ENCODE measurements around the gene FRMPD4.

The FRMPD4 gene

GRCh38 chrX:12366440-12366839 is 228.2 kb downstream of the FRMPD4 start:
- Histone ChIP-seq H3K36me3 (ENCODE audit: control insufficient read depth, insufficient read depth, low read length) (no peaks in the 10 kb centered on the region), H3K27me3 (replicated peaks; ENCODE audit: control insufficient read depth, insufficient read depth, low read length) (no peaks in the 10 kb centered on the region; the same call in 1 of the 2 replicates), H3K4me3 (replicated peaks; ENCODE audit: low read depth, low read length) (no peak overlapping the region)
- no peak for TF ChIP-seq CTCF (IDR thresholded peaks at IDR 0.05; ENCODE audit: insufficient read depth, low read length, poor library complexity, severe bottlenecking)
- no peak for DNase-seq (ENCODE audit: extremely low read depth, insufficient read length)

GRCh38 chrX:12367254-12367653 is 229.0 kb downstream of the FRMPD4 start:
- no peak overlapping the region for H3K4me3 ChIP-seq (replicated peaks; ENCODE audit: low read depth, low read length)
- TF ChIP-seq CTCF (IDR thresholded peaks at IDR 0.05; ENCODE audit: insufficient read depth, low read length, poor library complexity, severe bottlenecking), result no peak
- no peaks in the 10 kb centered on the region; the same call in 1 of the 2 replicates for H3K27me3 ChIP-seq (replicated peaks; ENCODE audit: control insufficient read depth, insufficient read depth, low read length)
- H3K36me3 ChIP-seq (ENCODE audit: control insufficient read depth, insufficient read depth, low read length), result no peaks in the 10 kb centered on the region
- no peak for DNase-seq (ENCODE audit: extremely low read depth, insufficient read length)

DNA sequence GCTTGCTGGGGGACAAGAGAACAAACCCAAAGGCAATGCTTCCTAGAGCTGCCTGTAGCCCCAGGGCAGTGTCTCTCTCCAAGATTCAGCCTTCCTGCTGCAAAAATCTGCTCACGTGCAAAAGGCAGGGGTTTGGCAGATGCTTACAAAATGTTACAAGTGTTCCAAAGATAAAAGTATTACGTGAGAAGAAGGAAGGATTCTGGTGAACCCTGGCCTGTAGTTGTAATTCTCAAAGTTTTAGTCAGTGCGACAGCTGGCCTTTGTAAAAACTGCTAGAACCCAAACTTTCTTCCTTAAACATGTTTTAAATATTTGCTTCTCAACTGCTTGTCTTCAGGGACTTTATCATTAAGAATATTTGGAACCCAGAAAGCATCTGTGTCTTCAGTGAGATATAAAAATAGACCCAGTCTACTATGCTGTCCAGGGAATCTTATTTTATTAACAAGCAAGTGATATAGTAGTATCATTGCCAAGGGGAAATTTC is 232.3 kb downstream of the FRMPD4 start:
- Histone ChIP-seq H3K4me3 (replicated peaks; ENCODE audit: low read depth, low read length) (no peak overlapping the region), H3K36me3 (ENCODE audit: control insufficient read depth, insufficient read depth, low read length) (no peaks in the 10 kb centered on the region), H3K27me3 (replicated peaks; ENCODE audit: control insufficient read depth, insufficient read depth, low read length) (no peaks in the 10 kb centered on the region; the same call in 1 of the 2 replicates)
- DNase-seq (ENCODE audit: extremely low read depth, insufficient read length), result no peak
- no peak for TF ChIP-seq CTCF (IDR thresholded peaks at IDR 0.05; ENCODE audit: insufficient read depth, low read length, poor library complexity, severe bottlenecking)

DNA sequence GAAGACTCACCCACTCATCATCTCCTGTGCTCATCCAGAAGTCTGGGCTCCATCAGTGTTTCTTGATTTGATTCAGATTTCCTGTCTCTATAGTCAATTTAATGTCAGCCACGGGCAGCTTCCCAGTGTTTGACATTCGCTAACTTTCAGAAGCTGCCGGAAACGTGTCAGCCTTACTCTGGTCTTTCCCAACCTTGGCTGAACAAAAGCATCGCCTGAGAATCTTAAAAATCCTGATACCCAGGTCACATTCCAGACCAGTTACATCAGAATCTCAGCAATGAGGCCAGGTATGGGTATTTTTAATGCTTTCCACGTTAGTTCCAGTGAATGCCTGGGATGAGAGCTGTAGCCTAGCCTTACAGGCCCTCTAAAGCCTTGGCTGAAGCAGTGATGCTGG is 233.8 kb downstream of the FRMPD4 start:
- Histone ChIP-seq H3K27me3 (replicated peaks; ENCODE audit: control insufficient read depth, insufficient read depth, low read length) (no peaks in the 10 kb centered on the region; the same call in 1 of the 2 replicates), H3K4me3 (replicated peaks; ENCODE audit: low read depth, low read length) (no peak overlapping the region), H3K36me3 (ENCODE audit: control insufficient read depth, insufficient read depth, low read length) (no peaks in the 10 kb centered on the region)
- no peak for DNase-seq (ENCODE audit: extremely low read depth, insufficient read length)
- TF ChIP-seq CTCF (IDR thresholded peaks at IDR 0.05; ENCODE audit: insufficient read depth, low read length, poor library complexity, severe bottlenecking), result no peak

- no peaks in the 10 kb centered on the region for H3K36me3 ChIP-seq (ENCODE audit: control insufficient read depth, insufficient read depth, low read length)
- TF ChIP-seq CTCF (IDR thresholded peaks at IDR 0.05; ENCODE audit: insufficient read depth, low read length, poor library complexity, severe bottlenecking), result no peak
- no peaks in the 10 kb centered on the region for H3K27me3 ChIP-seq (replicated peaks; ENCODE audit: control insufficient read depth, insufficient read depth, low read length)
- no peak overlapping the region for H3K4me3 ChIP-seq (replicated peaks; ENCODE audit: low read depth, low read length)
- DNase-seq (ENCODE audit: extremely low read depth, insufficient read length), result no peak
These were observed 236.0 kb downstream of the FRMPD4 start for GRCh38 chrX:12374286-12374685.

DNA sequence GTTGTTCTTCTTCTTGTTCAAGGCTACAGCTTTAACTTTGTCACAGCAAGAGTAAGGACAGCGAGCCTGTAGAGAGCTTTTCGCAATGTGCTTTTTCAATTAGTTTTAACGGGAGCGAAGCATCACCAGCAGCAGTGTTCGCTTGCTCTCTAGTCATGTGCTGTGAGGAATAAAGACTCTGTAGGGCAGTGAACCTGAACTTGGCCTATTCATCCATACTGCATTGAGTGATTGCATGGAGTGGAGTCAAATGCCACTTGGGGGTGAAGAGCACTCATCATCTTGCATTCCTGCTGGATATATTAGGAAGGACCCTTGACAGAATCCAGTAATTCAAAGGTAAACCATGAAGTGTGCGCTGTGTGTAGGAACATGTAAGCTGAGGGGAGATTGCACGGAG is 240.0 kb downstream of the FRMPD4 start:
- no peak for DNase-seq (ENCODE audit: extremely low read depth, insufficient read length)
- no peak overlapping the region for H3K4me3 ChIP-seq (replicated peaks; ENCODE audit: low read depth, low read length)
- H3K36me3 ChIP-seq (ENCODE audit: control insufficient read depth, insufficient read depth, low read length), result no peaks in the 10 kb centered on the region
- no peak for TF ChIP-seq CTCF (IDR thresholded peaks at IDR 0.05; ENCODE audit: insufficient read depth, low read length, poor library complexity, severe bottlenecking)
- H3K27me3 ChIP-seq (replicated peaks; ENCODE audit: control insufficient read depth, insufficient read depth, low read length), result no peaks in the 10 kb centered on the region

All from GM06990 (cell line).